Glutamatergic neuron (in vitro differentiated cells): ENCODE data around the gene MISP. TPM values are rescaled to one million over a fixed set of nuclear protein-coding genes. Genes with fewer than 3 reads are reported as not detected.

Experiments used
- DNase-seq: peaks from one replicate; pipeline ENCODE4 v3.0.0; 2022
- H3K27ac Mint-ChIP-seq: one replicate; pipeline ENCODE4 v1.8.0; 2020; ENCODE audit warnings: mild to moderate bottlenecking, mixed read lengths, inconsistent platforms; ENCODE audit not compliant: unreplicated experiment
- H3K27me3 Mint-ChIP-seq: one replicate; pipeline ENCODE4 v1.8.0; 2020; ENCODE audit warnings: mild to moderate bottlenecking, moderate library complexity, mixed read lengths, inconsistent platforms; ENCODE audit not compliant: unreplicated experiment
- H3K36me3 Mint-ChIP-seq: one replicate; pipeline ENCODE4 v1.8.0; 2020; ENCODE audit warnings: mild to moderate bottlenecking, mixed read lengths, inconsistent platforms; ENCODE audit not compliant: unreplicated experiment
- H3K4me1 Mint-ChIP-seq: one replicate; pipeline ENCODE4 v1.8.0; 2020; ENCODE audit warnings: mild to moderate bottlenecking, low read depth, mixed read lengths, inconsistent platforms; ENCODE audit not compliant: unreplicated experiment
- H3K4me3 Mint-ChIP-seq: one replicate; pipeline ENCODE4 v1.8.0; 2020; ENCODE audit warnings: mild to moderate bottlenecking, mixed read lengths, inconsistent platforms; ENCODE audit not compliant: unreplicated experiment
- H3K9me3 Mint-ChIP-seq: one replicate; pipeline ENCODE4 v1.8.0; 2020; ENCODE audit warnings: mild to moderate bottlenecking, moderate library complexity, mixed read lengths, inconsistent platforms; ENCODE audit not compliant: unreplicated experiment
- total RNA-seq: library from RNA; stranded (reverse); fragmentation: NEBNext Ultra II Directional; extraction: Animal tissue kit (Norgen Biotek cat#: 25700); gene quantifications from one replicate; pipeline ENCODE4 v1.2.1, GENCODE V29; 2021; ENCODE audit not compliant: unreplicated experiment
- TF ChIP-seq, protein P1 (sequence below): fragments of 200-600 bp; sonication (generic); IDR thresholded peaks from one replicate; pipeline ENCODE4 v1.5.0; 2021; ENCODE audit not compliant: partially characterized antibody, unreplicated experiment

MISP gene
- total RNA-seq, 1 donor from 2014 or later, result 1.1 TPM

DNA sequence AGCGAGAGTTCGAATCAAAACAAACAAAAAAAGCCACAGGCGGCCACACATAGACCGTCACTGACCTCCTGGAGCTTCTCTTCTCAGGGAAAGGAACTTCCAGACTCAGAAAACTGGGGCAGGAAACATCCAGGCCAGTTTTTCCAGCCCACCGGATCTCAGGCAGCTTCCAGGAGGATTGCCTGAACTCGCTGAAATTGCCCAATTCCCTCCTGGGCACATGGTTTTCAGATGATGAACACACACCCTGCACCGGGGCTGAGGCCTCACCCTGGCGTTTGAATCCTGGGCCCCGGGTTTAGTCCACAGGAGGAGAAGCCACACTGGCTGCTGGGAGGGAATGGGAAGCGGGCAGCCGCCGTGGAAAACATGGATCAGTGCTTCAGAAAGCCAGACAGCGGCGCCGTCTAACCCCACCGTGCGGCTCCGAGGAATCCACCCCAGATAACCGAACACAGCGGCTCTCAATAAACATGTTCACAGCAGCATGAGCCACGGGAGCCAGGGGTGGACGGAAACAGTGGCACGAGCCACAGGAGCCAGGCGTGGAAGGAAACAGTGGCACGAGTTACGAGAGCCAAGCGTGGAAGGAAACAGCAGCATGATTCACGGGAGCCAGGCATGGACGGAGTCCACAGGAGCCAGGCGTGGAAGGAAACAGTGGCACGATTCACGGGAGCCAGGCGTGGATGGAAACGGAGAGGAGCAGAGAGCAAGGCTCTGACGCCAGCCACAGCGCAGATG, 28.2 kb downstream of the MISP start:
- Mint-ChIP-seq H3K9me3 (peaks cover 7% of the 10 kb centered on the region), H3K27ac (no peak overlapping the region), H3K4me1 (peaks cover 9% of the 10 kb centered on the region), H3K27me3 (peaks cover 7% of the 10 kb centered on the region), H3K4me3 (no peak overlapping the region), H3K36me3 (no peaks in the 10 kb centered on the region)
- TF ChIP-seq, protein P1, sequence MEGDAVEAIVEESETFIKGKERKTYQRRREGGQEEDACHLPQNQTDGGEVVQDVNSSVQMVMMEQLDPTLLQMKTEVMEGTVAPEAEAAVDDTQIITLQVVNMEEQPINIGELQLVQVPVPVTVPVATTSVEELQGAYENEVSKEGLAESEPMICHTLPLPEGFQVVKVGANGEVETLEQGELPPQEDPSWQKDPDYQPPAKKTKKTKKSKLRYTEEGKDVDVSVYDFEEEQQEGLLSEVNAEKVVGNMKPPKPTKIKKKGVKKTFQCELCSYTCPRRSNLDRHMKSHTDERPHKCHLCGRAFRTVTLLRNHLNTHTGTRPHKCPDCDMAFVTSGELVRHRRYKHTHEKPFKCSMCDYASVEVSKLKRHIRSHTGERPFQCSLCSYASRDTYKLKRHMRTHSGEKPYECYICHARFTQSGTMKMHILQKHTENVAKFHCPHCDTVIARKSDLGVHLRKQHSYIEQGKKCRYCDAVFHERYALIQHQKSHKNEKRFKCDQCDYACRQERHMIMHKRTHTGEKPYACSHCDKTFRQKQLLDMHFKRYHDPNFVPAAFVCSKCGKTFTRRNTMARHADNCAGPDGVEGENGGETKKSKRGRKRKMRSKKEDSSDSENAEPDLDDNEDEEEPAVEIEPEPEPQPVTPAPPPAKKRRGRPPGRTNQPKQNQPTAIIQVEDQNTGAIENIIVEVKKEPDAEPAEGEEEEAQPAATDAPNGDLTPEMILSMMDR, result no peak
- no peak for DNase-seq

DNA sequence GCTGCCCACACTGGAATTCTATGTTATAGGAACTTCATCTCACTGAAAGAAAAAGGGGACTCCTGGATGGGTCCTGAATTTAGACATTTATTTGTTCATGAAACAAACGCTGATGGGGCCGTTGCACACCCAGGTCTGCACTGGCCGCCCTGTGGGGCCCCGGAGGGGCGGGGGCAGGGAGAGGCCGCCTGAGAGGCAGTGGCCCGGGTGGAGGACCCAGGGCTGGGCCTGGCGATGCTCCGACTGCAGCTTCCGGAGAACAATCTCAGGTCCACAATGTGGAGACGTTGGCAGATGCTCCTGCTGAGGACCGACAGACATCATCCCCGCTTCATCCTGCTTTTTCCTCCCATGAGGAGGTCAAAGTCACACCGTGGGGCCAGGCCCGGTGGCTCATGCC, 30.0 kb downstream of the MISP start:
- no peaks in the 10 kb centered on the region for H3K36me3 Mint-ChIP-seq
- H3K4me1 Mint-ChIP-seq, result peaks cover 9% of the 10 kb centered on the region
- no peak overlapping the region for H3K4me3 Mint-ChIP-seq
- H3K27ac Mint-ChIP-seq, result no peak overlapping the region
- peaks cover 7% of the 10 kb centered on the region for H3K9me3 Mint-ChIP-seq
- TF ChIP-seq, protein P1, result no peak
- DNase-seq, result no peak
- H3K27me3 Mint-ChIP-seq, result peaks cover 7% of the 10 kb centered on the region

DNA sequence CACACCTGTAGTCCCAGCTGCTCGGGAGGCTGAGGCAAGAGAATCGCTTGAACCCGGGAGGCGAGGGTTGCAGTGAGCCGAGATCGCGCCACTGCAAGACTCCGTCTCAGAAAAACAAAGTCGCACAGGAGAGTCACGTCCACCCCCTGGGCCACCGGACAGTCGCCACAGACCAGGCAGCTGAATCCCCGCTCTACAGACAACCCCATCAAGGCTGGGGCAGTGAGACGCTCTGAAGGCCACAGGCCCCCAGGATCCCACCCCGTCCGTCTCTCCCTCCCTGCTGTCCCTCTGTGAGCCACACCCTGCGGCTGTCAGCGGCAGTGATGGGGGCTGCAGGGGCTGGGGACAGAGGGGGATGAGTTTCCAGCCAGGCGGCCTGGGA, 30.9 kb downstream of the MISP start:
- Mint-ChIP-seq H3K27ac (no peak overlapping the region), H3K27me3 (peaks cover 8% of the 10 kb centered on the region), H3K9me3 (peaks cover 3% of the 10 kb centered on the region), H3K4me3 (no peak overlapping the region), H3K36me3 (no peaks in the 10 kb centered on the region), H3K4me1 (peaks cover 7% of the 10 kb centered on the region)
- no peak for DNase-seq
- TF ChIP-seq, protein P1, result no peak

DNA sequence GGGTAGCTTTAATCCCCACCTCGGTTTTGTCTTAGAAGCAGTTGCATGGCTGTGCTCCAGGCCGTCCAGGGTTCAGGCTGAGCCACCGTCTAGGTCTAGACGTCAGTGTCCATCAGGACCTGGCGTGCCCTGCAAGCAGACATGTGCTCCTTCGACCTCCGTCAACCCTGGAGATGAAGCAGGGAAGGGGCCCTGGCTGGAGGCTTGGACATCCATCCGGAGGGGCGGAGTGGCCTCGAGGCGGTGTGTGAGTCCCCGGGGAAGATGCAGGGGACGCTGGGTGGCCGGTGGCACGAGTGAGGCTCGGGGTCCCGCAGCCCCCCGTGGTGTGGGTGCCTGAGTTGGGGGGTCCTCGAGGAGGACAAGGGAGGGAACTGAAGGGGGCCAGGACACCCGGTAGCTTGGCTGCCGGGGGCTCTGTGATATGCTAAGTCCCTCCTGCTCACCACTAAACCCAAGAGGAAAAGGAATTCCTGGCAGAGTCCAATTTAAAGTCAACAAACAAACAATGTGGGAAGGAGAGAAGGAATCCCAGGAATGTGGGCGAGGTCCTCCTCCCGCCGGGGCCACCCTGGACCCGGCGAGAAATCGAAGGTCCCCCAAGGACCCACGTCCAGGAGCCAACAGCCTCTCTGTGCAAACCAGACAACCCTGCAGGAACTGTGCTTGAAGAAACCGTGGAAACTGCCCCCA, 31.4 kb downstream of the MISP start:
- DNase-seq, result no peak
- Mint-ChIP-seq H3K27me3 (peaks cover 8% of the 10 kb centered on the region), H3K9me3 (peaks cover 3% of the 10 kb centered on the region), H3K4me3 (no peak overlapping the region), H3K27ac (no peak overlapping the region), H3K36me3 (no peaks in the 10 kb centered on the region), H3K4me1 (peaks cover 7% of the 10 kb centered on the region)
- TF ChIP-seq, protein P1, result no peak
